ENCODE data around the gene GREB1.

The GREB1 gene

GRCh38 chr2:11613297-11613696 lies 79.5 kb downstream of the GREB1 start:
- DNase-seq: no peak

GRCh38 chr2:11615209-11615608 lies 81.4 kb downstream of the GREB1 start:
- no peak for DNase-seq

- no peak for DNase-seq
Measured at GRCh38 chr2:11616097-11616687, 82.3 kb downstream of the GREB1 start.

GRCh38 chr2:11616851-11617415 lies 83.1 kb downstream of the GREB1 start:
- DNase-seq: no peak

GRCh38 chr2:11617527-11617926 lies 83.7 kb downstream of the GREB1 start:
- no peak for DNase-seq

GRCh38 chr2:11617984-11618707 lies 84.3 kb downstream of the GREB1 start:
- no peak for DNase-seq

- no peak for DNase-seq
Measured at GRCh38 chr2:11618708-11619062, 84.8 kb downstream of the GREB1 start.

GRCh38 chr2:11621410-11621809 lies 87.6 kb downstream of the GREB1 start:
- DNase-seq: no peak

- no peak for DNase-seq
Measured at GRCh38 chr2:11622611-11623010, 88.8 kb downstream of the GREB1 start.

GRCh38 chr2:11624893-11625292 lies 91.0 kb downstream of the GREB1 start:
- DNase-seq: no peak

GRCh38 chr2:11625671-11626070 lies 91.8 kb downstream of the GREB1 start:
- DNase-seq: no peak

GRCh38 chr2:11628675-11629074 lies 94.8 kb downstream of the GREB1 start:
- DNase-seq: no peak

- no peak for DNase-seq
Measured at GRCh38 chr2:11629215-11629614, 95.4 kb downstream of the GREB1 start.

- DNase-seq: no peak
Measured at GRCh38 chr2:11629851-11630250, 96.0 kb downstream of the GREB1 start.

- DNase-seq: no peak
Measured at GRCh38 chr2:11630855-11631254, 97.0 kb downstream of the GREB1 start.

- DNase-seq: no peak
Measured at GRCh38 chr2:11631462-11631861, 97.6 kb downstream of the GREB1 start.

GRCh38 chr2:11633923-11634478 lies 100.2 kb downstream of the GREB1 start:
- DNase-seq: no peak

- DNase-seq: no peak
Measured at GRCh38 chr2:11634584-11634983, 100.7 kb downstream of the GREB1 start.

- no peak for DNase-seq
Measured at GRCh38 chr2:11635141-11635540, 101.3 kb downstream of the GREB1 start.

GRCh38 chr2:11636593-11637295 lies 102.9 kb downstream of the GREB1 start:
- DNase-seq: no peak

GRCh38 chr2:11637546-11637945 lies 103.7 kb downstream of the GREB1 start:
- no peak for DNase-seq

GRCh38 chr2:11639503-11639902 lies 105.7 kb downstream of the GREB1 start:
- no peak for DNase-seq

- DNase-seq: no peak
Measured at GRCh38 chr2:11640132-11640531, 106.3 kb downstream of the GREB1 start.

GRCh38 chr2:11642972-11643371 lies 109.1 kb downstream of the GREB1 start:
- DNase-seq: no peak

Measured in SW 1271 (cell line).